Tibial artery (tissue), 4 donors: ENCODE results near the gene GADD45A.

Experiments
- DNase-seq, 2 donors: peaks; one replicate each; pipeline ENCODE4 v3.0.0-alpha.2; 2019
- H3K27ac ChIP-seq, 2 donors: fragments of 200-600 bp; sonication (generic) in 1 of 2; 1 replicate in 1 of 2; 2 replicates in 1 of 2; pipeline ENCODE4 v1.5.1; 2018 to 2019; ENCODE audit warnings: mild to moderate bottlenecking in 1 of 2
- H3K27me3 ChIP-seq, 2 donors: fragments of 200-600 bp; sonication (generic) in 1 of 2; one replicate each; pipeline versions ENCODE4 v1.5.1 to v1.6.0; 2016 to 2019
- H3K36me3 ChIP-seq, 3 donors: fragments of 200-600 bp; sonication (generic) in 2 of 3; one replicate each; pipeline ENCODE4 v1.5.1; 2016 to 2019; ENCODE audit warnings: mild to moderate bottlenecking in 2 of 3
- H3K4me1 ChIP-seq, 4 donors: fragments of 200-600 bp; sonication (generic) in 2 of 4; 1 replicate in 3 of 4; 2 replicates in 1 of 4; pipeline ENCODE4 v1.5.1; 2016 to 2019
- H3K4me3 ChIP-seq, 2 donors: fragments of 200-600 bp; sonication (generic) in 1 of 2; 1 replicate in 1 of 2; 2 replicates in 1 of 2; pipeline ENCODE4 v1.5.1; 2018 to 2019; ENCODE audit warnings: mild to moderate bottlenecking in 2 of 2
- H3K9me3 ChIP-seq, 3 donors: fragments of 200-600 bp; sonication (generic) in 1 of 3; one replicate each; pipeline ENCODE4 v1.5.1; 2016 to 2019
- CTCF ChIP-seq, 2 experiments: fragments of 200-600 bp in 1 of 2; fragments of 450-650 bp in 1 of 2; IDR thresholded peaks; one replicate each; pipeline ENCODE4 v1.5.1; 2017 to 2019; ENCODE audit warnings: antibody characterized with exemption in 2 of 2, mild to moderate bottlenecking in 1 of 2, moderate library complexity in 1 of 2
- intact Hi-C: fragments of 100-400 bp; cut with DNase I; formaldehyde crosslinking; loops from one replicate; pipeline ENCODE4 v1.15.0; 2023; ENCODE audit warnings: low total_unique reads

Gene GADD45A

GRCh38 chr1:67685067-67685557, at the start of gene GADD45A:
Gene GADD45A (plus strand): TSS chr1:67685201. CDS start chr1:67685495, 294 bp downstream.
- Histone ChIP-seq H3K36me3 (peaks cover 21 to 27% (median 24%) of the 10 kb centered on the region in 3 donors), H3K9me3 (no peaks in the 10 kb centered on the region), H3K27ac (peak within 1 kb of the TSS; percentile 95 to 99), H3K27me3 (no peaks in the 10 kb centered on the region), H3K4me1 (peaks cover 0 to 55% (median 34%) of the 10 kb centered on the region in 4 donors), H3K4me3 (peak within 1 kb of the TSS; percentile 88 to 98)
- peak; percentile 99 to 100 for DNase-seq
- TF ChIP-seq CTCF (IDR thresholded peaks at IDR 0.05) = peak in 1 of 2 experiments; percentile 4
- intact Hi-C loops = loop anchor here (5.0 to 10.0 kb wide), 3 partner anchors 62 to 150 kb away; partner anchors contain the start of gene GNG12

- no peak for DNase-seq
- Histone ChIP-seq H3K4me1 (no peaks in the 10 kb centered on the region), H3K27me3 (no peaks in the 10 kb centered on the region), H3K36me3 (no peaks in the 10 kb centered on the region), H3K4me3 (no peak overlapping the region), H3K27ac (no peak overlapping the region), H3K9me3 (no peaks in the 10 kb centered on the region)
- TF ChIP-seq CTCF (IDR thresholded peaks at IDR 0.05) = no peak
- intact Hi-C loops = no loop called here
These were observed 48.9 kb upstream of the GADD45A start for GRCh38 chr1:67636146-67636545.

GRCh38 chr1:67639361-67639760, 45.6 kb upstream of the GADD45A start:
- intact Hi-C loops = no loop called here
- DNase-seq = no peak
- H3K9me3 ChIP-seq = no peaks in the 10 kb centered on the region
- H3K27ac ChIP-seq = no peak overlapping the region
- H3K4me3 ChIP-seq = no peak overlapping the region
- no peak for TF ChIP-seq CTCF (IDR thresholded peaks at IDR 0.05)
- no peaks in the 10 kb centered on the region for H3K27me3 ChIP-seq
- no peaks in the 10 kb centered on the region for H3K36me3 ChIP-seq
- H3K4me1 ChIP-seq = no peaks in the 10 kb centered on the region

GRCh38 chr1:67642629-67643028, 42.4 kb upstream of the GADD45A start:
- H3K9me3 ChIP-seq = no peaks in the 10 kb centered on the region
- no peak overlapping the region for H3K4me3 ChIP-seq
- intact Hi-C loops = no loop called here
- H3K27me3 ChIP-seq = no peaks in the 10 kb centered on the region
- no peak for DNase-seq
- H3K27ac ChIP-seq = no peak overlapping the region
- H3K36me3 ChIP-seq = no peaks in the 10 kb centered on the region
- TF ChIP-seq CTCF (IDR thresholded peaks at IDR 0.05) = no peak
- H3K4me1 ChIP-seq = peaks cover 0 to 26% (median 22%) of the 10 kb centered on the region in 4 donors

- intact Hi-C loops = no loop called here
- Histone ChIP-seq H3K27ac (no peak overlapping the region), H3K27me3 (no peaks in the 10 kb centered on the region), H3K36me3 (no peaks in the 10 kb centered on the region), H3K4me3 (no peak overlapping the region), H3K9me3 (no peaks in the 10 kb centered on the region), H3K4me1 (peaks cover 0 to 32% (median 26%) of the 10 kb centered on the region in 4 donors)
- no peak for DNase-seq
- no peak for TF ChIP-seq CTCF (IDR thresholded peaks at IDR 0.05)
These were observed 40.4 kb upstream of the GADD45A start for GRCh38 chr1:67644566-67644965.
